T-cell (primary cell): ENCODE measurements around the gene MYH11. TPM values are rescaled to one million over a fixed set of nuclear protein-coding genes. Genes with fewer than 3 reads are reported as not detected.
A peak's percentile ranks its signal among the peaks of the same experiment; 100 is the strongest.

Experiments used
- ATAC-seq, 4 experiments: fragments of 200-7000 bp in 3 of 4; fragments of 150-1000 bp in 1 of 4; cut with Tn5 transposase; replicated peaks in 1 of 4; 1 replicate in 3 of 4; 2 replicates in 1 of 4; pipeline ENCODE4 v1.10.0; 2021; ENCODE audit warnings: moderate library complexity in 3 of 4, mild to moderate bottlenecking in 2 of 4, moderate number of reproducible peaks in 1 of 4
- CTCF ChIA-PET, 2 donors: fragments of 300-600 bp; sonication (Branson Sonifier 250); formaldehyde crosslinking; loops; one replicate each; lab custom pipeline; 2022; ENCODE audit warnings: antibody characterized with exemption in 2 of 2; lab: Charles Lee
- POLR2A ChIA-PET, 2 donors: fragments of 300-600 bp; sonication (Branson Sonifier 250); formaldehyde crosslinking; loops; one replicate each; lab custom pipeline; 2022; ENCODE audit warnings: antibody characterized with exemption in 2 of 2; lab: Charles Lee
- DNase-seq, 35 experiments: peaks; one replicate each; pipeline versions ENCODE4 v3.0.0 to v3.0.0-alpha.2; 2013 to 2023
- H3K27ac ChIP-seq: one replicate; pipeline ENCODE4 v1.5.1; 2013; ENCODE audit warnings: low read length
- H3K27me3 ChIP-seq, 2 experiments: replicated peaks in 1 of 2; 1 replicate in 1 of 2; 2 replicates in 1 of 2; pipeline versions ENCODE4 v1.6.1 to v1.7.0; 2013; ENCODE audit warnings: low read length in 1 of 2, mixed read lengths in 1 of 2; ENCODE audit not compliant: control insufficient read depth in 2 of 2, insufficient read depth in 2 of 2; ENCODE audit errors: extremely low read depth in 1 of 2
- H3K36me3 ChIP-seq, 2 donors: 1 replicate in 1 of 2; 2 replicates in 1 of 2; pipeline versions ENCODE4 v1.6.1 to v1.7.0; 2013; ENCODE audit warnings: low read length in 1 of 2; ENCODE audit not compliant: control insufficient read depth in 2 of 2, insufficient read depth in 1 of 2; ENCODE audit errors: extremely low read depth in 1 of 2
- H3K4me1 ChIP-seq, 2 experiments: 1 replicate in 1 of 2; 2 replicates in 1 of 2; pipeline versions ENCODE4 v1.6.1 to v1.7.0; 2013; ENCODE audit warnings: low read length in 2 of 2, mixed read lengths in 1 of 2; ENCODE audit not compliant: insufficient read depth in 2 of 2, control insufficient read depth in 1 of 2; ENCODE audit errors: extremely low read depth in 1 of 2
- H3K4me3 ChIP-seq, 2 donors: 1 replicate in 1 of 2; 2 replicates in 1 of 2; pipeline versions ENCODE4 v1.5.1 to v1.7.0; 2013; ENCODE audit warnings: mild to moderate bottlenecking in 2 of 2, low read length in 1 of 2, moderate library complexity in 1 of 2; ENCODE audit not compliant: control insufficient read depth in 1 of 2; ENCODE audit errors: extremely low read depth in 1 of 2
- H3K9me3 ChIP-seq: 2 replicates; pipeline ENCODE4 v1.7.0; 2013
- H3K27ac Mint-ChIP-seq, 2 donors: one replicate each; pipeline ENCODE4 v1.8.0; 2020 to 2021; ENCODE audit warnings: mild to moderate bottlenecking in 2 of 2, mixed read lengths in 2 of 2
- H3K27me3 Mint-ChIP-seq, 2 donors: one replicate each; pipeline ENCODE4 v1.8.0; 2021 to 2022; ENCODE audit warnings: mixed read lengths in 2 of 2
- H3K36me3 Mint-ChIP-seq: one replicate; pipeline ENCODE4 v1.8.0; 2021; ENCODE audit warnings: mixed read lengths
- H3K4me1 Mint-ChIP-seq, 3 donors: one replicate each; pipeline ENCODE4 v1.8.0; 2020 to 2022; ENCODE audit warnings: mixed read lengths in 3 of 3, mild to moderate bottlenecking in 1 of 3
- H3K4me3 Mint-ChIP-seq, 3 donors: one replicate each; pipeline ENCODE4 v1.8.0; 2020 to 2022; ENCODE audit warnings: mild to moderate bottlenecking in 3 of 3, mixed read lengths in 3 of 3, moderate library complexity in 3 of 3
- H3K9me3 Mint-ChIP-seq, 3 donors: one replicate each; pipeline ENCODE4 v1.8.0; 2020 to 2022; ENCODE audit warnings: mixed read lengths in 3 of 3
- WGBS: methylation state at CpG from one replicate; pipeline ENCODE4 v1.1.5; 2013; ENCODE audit warnings: missing lambda C conversion rate; ENCODE audit not compliant: insufficient coverage; 5-methylcytosine and 5-hydroxymethylcytosine counted together
- total RNA-seq, 35 experiments: library from RNA in 6 of 35; stranded (reverse) in 6 of 35; fragments of 120-200 nt in 1 of 35; gene quantifications; one replicate each; pipeline versions ENCODE4 v1.2.1 to v1.2.4 and lab custom pipeline; 2013 to 2026

Gene MYH11
- total RNA-seq (under 1 TPM in 3 of 5 donors, not detected in 2; 0.56 to 0.93 (median 0.66) TPM), total RNA-seq (lab: John Stamatoyannopoulos, UW) (0 to 0.25 (median 0) reads per million in 29 experiments)
- total RNA-seq (2013): 1.7 TPM

DNA sequence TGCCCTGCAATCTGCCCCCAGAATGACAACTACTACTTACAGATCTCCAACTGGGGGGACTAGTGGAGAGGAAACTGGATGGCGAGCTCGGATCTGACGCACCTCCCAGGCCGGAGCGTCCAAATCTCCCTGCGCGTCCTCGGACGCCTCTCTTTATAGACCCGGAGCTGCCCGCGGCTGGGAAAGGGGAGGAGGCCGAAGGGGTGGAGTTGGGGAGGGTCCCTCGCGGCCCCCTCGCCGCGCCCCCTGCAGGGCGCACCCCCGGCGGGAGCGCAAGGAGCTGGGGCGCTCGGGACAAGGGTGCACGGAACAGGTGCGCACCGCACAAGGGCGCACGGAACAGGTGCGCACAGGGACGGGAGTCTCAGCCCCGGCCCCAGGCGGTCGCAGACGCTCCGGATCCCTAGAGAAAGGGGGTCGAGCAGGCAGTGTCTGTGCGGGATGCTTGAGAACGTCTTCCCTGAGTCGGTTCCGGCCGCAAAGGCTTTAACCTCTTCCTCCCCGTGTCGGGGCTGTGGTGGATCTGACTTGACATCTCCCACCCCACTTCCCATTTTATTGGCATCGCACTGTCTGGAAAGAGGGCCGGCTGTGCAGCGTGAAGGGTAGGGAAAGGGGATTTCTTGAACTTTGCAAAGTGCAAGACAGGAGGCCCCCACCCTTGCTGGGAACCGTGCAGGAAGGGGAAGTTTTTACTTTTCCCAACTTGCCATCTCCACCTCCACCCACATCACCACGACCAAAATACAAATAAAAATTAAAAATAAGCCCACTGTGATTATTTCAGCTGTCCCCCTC, at the start of gene MYH11:
Gene MYH11 (minus strand): TSS at position 128 of the 798 bp plus-strand sequence. CDS start 18,776 bp downstream, outside the sequence.
- 2% methylated on average over 31 of the region's 49 CpGs for WGBS
- H3K4me1 Mint-ChIP-seq: peaks cover 7 to 9% (median 8%) of the 10 kb centered on the region in 3 donors
- peaks cover 21 to 40% of the 10 kb centered on the region in 2 donors for H3K27me3 Mint-ChIP-seq
- Histone ChIP-seq H3K27me3 (peaks cover 11 to 33% of the 10 kb centered on the region in 2 experiments), H3K27ac (no peak within 1 kb of the TSS), H3K4me1 (peaks cover 0 to 13% of the 10 kb centered on the region in 2 experiments), H3K4me3 (no peak within 1 kb of the TSS), H3K9me3 (no peaks in the 10 kb centered on the region), H3K36me3 (no peaks in the 10 kb centered on the region)
- ATAC-seq (no peak), DNase-seq (no peak)
- ChIA-PET CTCF (no interaction called here), POLR2A (no interaction called here)
- peaks cover 2% of the 10 kb centered on the region for H3K36me3 Mint-ChIP-seq
- no peak within 1 kb of the TSS for H3K27ac Mint-ChIP-seq
- H3K9me3 Mint-ChIP-seq: no peaks in the 10 kb centered on the region
- peak within 1 kb of the TSS in 2 of 3 donors; percentile 2 to 68 for H3K4me3 Mint-ChIP-seq

GRCh38 chr16:15906439-15906838, 49.6 kb upstream of the MYH11 start:
- Mint-ChIP-seq H3K27me3 (no peaks in the 10 kb centered on the region), H3K4me1 (peaks cover 3 to 7% (median 6%) of the 10 kb centered on the region in 3 donors), H3K4me3 (no peak overlapping the region), H3K36me3 (no peaks in the 10 kb centered on the region), H3K9me3 (peaks cover 0 to 6% (median 0%) of the 10 kb centered on the region in 3 donors), H3K27ac (no peak overlapping the region)
- Histone ChIP-seq H3K4me3 (no peak overlapping the region), H3K27me3 (peaks cover 0 to 3% of the 10 kb centered on the region in 2 experiments), H3K4me1 (no peaks in the 10 kb centered on the region), H3K36me3 (no peaks in the 10 kb centered on the region), H3K9me3 (no peaks in the 10 kb centered on the region), H3K27ac (no peak overlapping the region)
- CTCF ChIA-PET: interaction anchor here in 1 of 2 donors (0.7 kb wide), 1 partner anchor 190 kb away, joined by 4 read pairs; no protein-coding TSS in a partner anchor
- ATAC-seq: no peak
- POLR2A ChIA-PET: no interaction called here
- no peak for DNase-seq
- no CpG with 5 or more reads among the region's 2 CpGs for whole genome bisulfite sequencing

DNA sequence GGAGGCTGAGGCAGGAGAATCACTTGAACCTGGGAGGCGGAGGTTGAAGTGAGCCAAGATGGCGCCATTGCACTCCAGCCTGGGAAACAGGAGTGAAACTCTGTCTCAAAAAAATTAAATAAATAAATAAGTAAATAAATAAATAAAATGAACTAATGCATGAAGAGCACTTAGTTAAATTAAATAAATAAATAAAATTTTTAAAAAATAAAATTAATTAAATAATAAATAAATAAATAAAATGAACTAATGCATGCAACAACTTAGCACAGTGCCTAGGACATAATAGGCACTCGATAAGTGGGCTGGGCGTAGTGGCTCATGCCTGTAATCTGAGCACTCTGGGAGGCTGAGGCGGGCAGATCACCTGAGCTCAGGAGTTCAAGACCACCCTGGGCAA, 47.1 kb upstream of the MYH11 start:
- no peaks in the 10 kb centered on the region for H3K4me1 ChIP-seq
- H3K9me3 Mint-ChIP-seq: peaks cover 0 to 6% (median 0%) of the 10 kb centered on the region in 3 donors
- no peak overlapping the region for H3K27ac ChIP-seq
- WGBS: 95% methylated on average over 2 of the region's 5 CpGs
- H3K27me3 Mint-ChIP-seq: no peaks in the 10 kb centered on the region
- ChIA-PET CTCF (interaction anchor here in 1 of 2 donors (0.5 kb wide), 1 partner anchor 40 kb away, joined by 3 read pairs; no protein-coding TSS in a partner anchor), POLR2A (no interaction called here)
- H3K27ac Mint-ChIP-seq: no peak overlapping the region
- H3K4me3 ChIP-seq: no peak overlapping the region
- DNase-seq (no peak), ATAC-seq (no peak)
- H3K36me3 Mint-ChIP-seq: no peaks in the 10 kb centered on the region
- H3K36me3 ChIP-seq: no peaks in the 10 kb centered on the region
- no peaks in the 10 kb centered on the region for H3K9me3 ChIP-seq
- H3K4me1 Mint-ChIP-seq: peaks cover 0 to 4% (median 0%) of the 10 kb centered on the region in 3 donors
- no peak overlapping the region for H3K4me3 Mint-ChIP-seq
- no peaks in the 10 kb centered on the region for H3K27me3 ChIP-seq

DNA sequence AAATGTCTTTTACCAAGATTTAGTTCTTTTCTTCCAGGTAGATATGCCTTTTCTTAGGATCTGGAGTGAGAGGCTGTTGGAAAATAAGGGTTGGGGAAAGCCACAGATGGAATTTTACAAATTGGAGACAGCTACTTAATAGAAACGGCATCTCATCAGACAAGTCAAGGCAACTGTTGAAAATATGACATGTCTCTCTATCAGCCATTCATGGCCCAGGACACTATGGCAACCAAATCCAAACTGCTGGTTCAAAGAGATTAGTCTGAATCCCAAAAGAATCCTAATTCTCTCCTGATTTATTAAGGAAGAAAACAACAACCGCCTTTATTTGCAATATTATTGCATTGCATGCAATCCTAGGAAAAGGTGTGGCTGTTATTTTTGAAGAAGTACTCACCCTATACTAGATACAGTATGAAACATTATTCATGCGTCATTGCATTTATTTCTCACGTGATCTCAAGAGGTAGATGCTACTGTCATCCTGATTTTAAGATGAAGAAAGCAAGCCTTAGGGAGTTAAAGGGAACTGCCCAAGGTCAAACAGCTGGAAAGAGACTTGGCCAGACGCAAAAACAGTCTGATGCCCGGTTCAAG, 44.2 kb upstream of the MYH11 start:
- Mint-ChIP-seq H3K27me3 (no peaks in the 10 kb centered on the region), H3K27ac (no peak overlapping the region), H3K4me3 (no peak overlapping the region), H3K36me3 (no peaks in the 10 kb centered on the region), H3K9me3 (peaks cover 0 to 2% (median 0%) of the 10 kb centered on the region in 3 donors), H3K4me1 (peaks cover 0 to 2% (median 0%) of the 10 kb centered on the region in 3 donors)
- ChIA-PET POLR2A (no interaction called here), CTCF (no interaction called here)
- H3K9me3 ChIP-seq: no peaks in the 10 kb centered on the region
- H3K4me1 ChIP-seq: no peaks in the 10 kb centered on the region
- DNase-seq (no peak), ATAC-seq (no peak)
- no peak overlapping the region for H3K4me3 ChIP-seq
- WGBS: 88% methylated on average over 4 of the region's 6 CpGs
- H3K27me3 ChIP-seq: no peaks in the 10 kb centered on the region
- no peak overlapping the region for H3K27ac ChIP-seq
- H3K36me3 ChIP-seq: no peaks in the 10 kb centered on the region

- Histone ChIP-seq H3K9me3 (no peaks in the 10 kb centered on the region), H3K27me3 (no peaks in the 10 kb centered on the region), H3K36me3 (no peaks in the 10 kb centered on the region), H3K4me1 (no peaks in the 10 kb centered on the region), H3K27ac (no peak overlapping the region), H3K4me3 (no peak overlapping the region)
- Mint-ChIP-seq H3K27ac (no peak overlapping the region), H3K4me3 (no peak overlapping the region), H3K36me3 (no peaks in the 10 kb centered on the region), H3K27me3 (no peaks in the 10 kb centered on the region), H3K9me3 (no peaks in the 10 kb centered on the region), H3K4me1 (peaks cover 0 to 2% (median 0%) of the 10 kb centered on the region in 3 donors)
- ChIA-PET POLR2A (no interaction called here), CTCF (interaction anchor here in 1 of 2 donors (1.1 kb wide), 1 partner anchor 12 kb away, joined by 5 read pairs; the partner anchor contains the start of gene CEP20)
- 100% methylated on average over 2 of the region's 3 CpGs for WGBS
- no peak for ATAC-seq
- no peak for DNase-seq
These were observed 43.5 kb upstream of the MYH11 start for GRCh38 chr16:15900357-15900756.

DNA sequence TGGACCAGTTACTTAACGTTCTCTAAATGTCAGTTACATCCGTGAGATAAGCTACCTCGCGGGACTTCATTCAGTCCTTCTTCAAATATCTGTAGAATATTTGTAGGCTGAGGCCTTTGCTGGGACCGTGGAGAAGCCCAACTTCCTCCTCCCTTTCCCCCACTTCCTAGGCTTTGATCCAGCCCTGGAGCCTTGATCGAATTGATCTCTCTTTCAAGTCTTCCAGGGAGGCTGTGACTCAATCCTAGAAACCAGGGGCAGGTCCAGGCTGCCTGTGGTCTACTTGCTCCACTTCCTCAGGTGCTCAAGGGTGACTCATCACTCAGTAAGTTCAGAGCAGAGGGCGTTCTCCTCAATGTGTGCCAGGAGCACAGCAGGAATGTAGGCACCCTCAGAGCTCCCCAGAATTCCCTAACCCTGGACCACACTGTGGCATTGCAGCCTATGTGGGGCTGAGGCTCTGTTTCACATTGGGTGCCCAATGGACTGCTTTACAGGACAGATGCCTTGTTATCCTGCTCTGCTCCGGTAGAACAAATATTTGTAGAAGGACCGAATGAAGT, 42.8 kb upstream of the MYH11 start:
- H3K9me3 ChIP-seq: no peaks in the 10 kb centered on the region
- no peak for DNase-seq
- Mint-ChIP-seq H3K27ac (no peak overlapping the region), H3K27me3 (no peaks in the 10 kb centered on the region), H3K4me1 (peaks cover 0 to 2% (median 0%) of the 10 kb centered on the region in 3 donors), H3K9me3 (no peaks in the 10 kb centered on the region), H3K36me3 (no peaks in the 10 kb centered on the region), H3K4me3 (no peak overlapping the region)
- H3K36me3 ChIP-seq: no peaks in the 10 kb centered on the region
- H3K4me1 ChIP-seq: no peaks in the 10 kb centered on the region
- POLR2A ChIA-PET: no interaction called here
- no peaks in the 10 kb centered on the region for H3K27me3 ChIP-seq
- no peak overlapping the region for H3K27ac ChIP-seq
- CTCF ChIA-PET: interaction anchor here in 1 of 2 donors (1.1 kb wide), 1 partner anchor 11 kb away, joined by 5 read pairs; the partner anchor contains the start of gene CEP20
- H3K4me3 ChIP-seq: no peak overlapping the region
- 58% methylated on average over 4 of the region's 9 CpGs for WGBS
- ATAC-seq: peak in 1 of 4 experiments; percentile 31
